D721Med (cell line): ENCODE measurements around the gene AANAT.

Experiments used
- DNase-seq: peaks from one replicate; pipeline ENCODE4 v3.0.0; 2011; ENCODE audit warnings: low spot score; ENCODE audit not compliant: insufficient read length
- FAIRE-seq: peaks from 2 replicates; lab custom pipeline; 2011; peaks lifted over from hg19 to GRCh38; lab: Jason Lieb, UNC
- CTCF ChIP-seq: IDR thresholded peaks from 2 replicates; pipeline ENCODE4 v1.5.1; 2012; ENCODE audit warnings: mild to moderate bottlenecking, control low read depth; ENCODE audit not compliant: insufficient read depth; ENCODE audit errors: missing control alignments

The AANAT gene

GRCh38 chr17:76427501-76428231 is 39.7 kb upstream of the AANAT start:
- no peak for TF ChIP-seq CTCF
- FAIRE-seq, result no peak
- DNase-seq, result no peak

GRCh38 chr17:76428511-76428910 is 38.9 kb upstream of the AANAT start:
- no peak for TF ChIP-seq CTCF
- DNase-seq, result no peak
- no peak for FAIRE-seq

- FAIRE-seq, result no peak
- TF ChIP-seq CTCF, result no peak
- DNase-seq, result no peak
Measured at GRCh38 chr17:76431509-76431908, 35.9 kb upstream of the AANAT start.

GRCh38 chr17:76432004-76432403 is 35.4 kb upstream of the AANAT start:
- FAIRE-seq, result no peak
- DNase-seq, result no peak
- no peak for TF ChIP-seq CTCF

GRCh38 chr17:76432712-76433336 is 34.6 kb upstream of the AANAT start:
- no peak for FAIRE-seq
- peak; percentile 16 for TF ChIP-seq CTCF
- no peak for DNase-seq

GRCh38 chr17:76433693-76434092 is 33.7 kb upstream of the AANAT start:
- TF ChIP-seq CTCF, result no peak
- no peak for DNase-seq
- no peak for FAIRE-seq

GRCh38 chr17:76434870-76435269 is 32.5 kb upstream of the AANAT start:
- FAIRE-seq (no peak), DNase-seq (no peak)
- no peak for TF ChIP-seq CTCF
